IPS DF 4.7 (cell line): ENCODE measurements around the gene CAPN1.

ENCODE experiments used
- DNase-seq: peaks from one replicate; pipeline ENCODE4 v3.0.0-alpha.2; 2013; ENCODE audit warnings: low spot score; ENCODE audit errors: extremely low read depth

CAPN1 gene

GRCh38 chr11:65260756-65261590 is 79.2 kb downstream of the CAPN1 start:
- no peak for DNase-seq
